Sigmoid colon (tissue), 7 donors: ENCODE results near the gene CNPY1. TPM values are rescaled to one million over a fixed set of nuclear protein-coding genes. Genes with fewer than 3 reads are reported as not detected.

Source experiments
- DNase-seq: peaks from one replicate; pipeline ENCODE4 v3.0.0-alpha.2; 2019
- H3K27ac ChIP-seq, 4 donors: fragments of 200-600 bp; sonication (generic); one replicate each; pipeline ENCODE4 v1.5.1; 2016 to 2019; ENCODE audit warnings: mild to moderate bottlenecking in 1 of 4
- H3K27me3 ChIP-seq, 3 donors: fragments of 200-600 bp; sonication (generic); one replicate each; pipeline ENCODE4 v1.5.1; 2019; ENCODE audit warnings: mild to moderate bottlenecking in 1 of 3
- H3K36me3 ChIP-seq, 4 donors: fragments of 200-600 bp; sonication (generic); one replicate each; pipeline ENCODE4 v1.5.1; 2016 to 2019
- H3K4me1 ChIP-seq, 4 donors: fragments of 200-600 bp; sonication (generic); one replicate each; pipeline ENCODE4 v1.5.1; 2017 to 2019
- H3K4me3 ChIP-seq, 4 donors: fragments of 200-600 bp; sonication (generic); one replicate each; pipeline ENCODE4 v1.5.1; 2017 to 2019; ENCODE audit warnings: mild to moderate bottlenecking in 2 of 4, moderate library complexity in 1 of 4
- H3K9me3 ChIP-seq, 4 donors: fragments of 200-600 bp in 3 of 4; sonication (generic) in 3 of 4; one replicate each; pipeline versions ENCODE4 v1.5.1 to v1.6.1; 2013 to 2019
- CTCF ChIP-seq, 4 experiments: fragments of 450-650 bp in 3 of 4; fragments of 200-600 bp in 1 of 4; IDR thresholded peaks; one replicate each; pipeline ENCODE4 v1.5.1; 2016 to 2019; ENCODE audit warnings: antibody characterized with exemption in 4 of 4, mild to moderate bottlenecking in 3 of 4, moderate library complexity in 2 of 4
- EP300 ChIP-seq, 4 donors: sonication (generic); formaldehyde crosslinking; IDR thresholded peaks; one replicate each; pipeline ENCODE4 v1.6.1; 2017; ENCODE audit warnings: antibody characterized with exemption in 4 of 4
- POLR2A ChIP-seq, 2 donors: fragments of 450-650 bp; IDR thresholded peaks; one replicate each; pipeline ENCODE4 v1.6.1; 2016; ENCODE audit warnings: antibody characterized with exemption in 2 of 2, mild to moderate bottlenecking in 2 of 2, moderate library complexity in 2 of 2
- POLR2AphosphoS5 ChIP-seq, 4 donors: sonication (generic); formaldehyde crosslinking; IDR thresholded peaks; one replicate each; pipeline ENCODE4 v1.6.1; 2017; ENCODE audit warnings: antibody characterized with exemption in 4 of 4
- WGBS, 2 donors: extraction: QIAGEN DNeasy Blood & Tissue Kit; methylation state at CpG; one replicate each; pipeline ENCODE4 v1.1.7; 2013; 5-methylcytosine and 5-hydroxymethylcytosine counted together
- intact Hi-C: fragments of 100-400 bp; cut with DNase I; formaldehyde crosslinking; loops from one replicate; pipeline ENCODE4 v1.15.1; 2023
- polyA plus RNA-seq, 3 donors: library from polyadenylated mRNA; stranded (reverse); fragments of 200-250 nt; gene quantifications; one replicate each; pipeline ENCODE4 v1.2.3, GENCODE V29; 2013
- total RNA-seq, 4 donors: library from RNA; depleted of rRNA; stranded (reverse); fragments of >200 nt; gene quantifications; one replicate each; pipeline ENCODE4 v1.1.0, GENCODE V29; 2016
- donor health status: healthy with polysubstance abuse.
- donor health status: Bipolar disorder and iron deficiency.
- donor health status: healthy.

CNPY1 gene
- total and polyA plus RNA-seq, 7 donors: not detected

- H3K4me1 ChIP-seq: peaks cover 0 to 14% (median 13%) of the 10 kb centered on the region in 4 donors
- WGBS, 2 donors: 76 to 79% methylated on average over 11 of the region's 11 CpGs
- intact Hi-C loops: no loop called here
- peaks cover 0 to 2% (median 0%) of the 10 kb centered on the region in 4 donors for H3K9me3 ChIP-seq
- no peaks in the 10 kb centered on the region for H3K36me3 ChIP-seq
- TF ChIP-seq EP300 (IDR thresholded peaks at IDR 0.05) (no peak), POLR2AphosphoS5 (IDR thresholded peaks at IDR 0.05) (no peak), POLR2A (IDR thresholded peaks at IDR 0.05) (no peak), CTCF (IDR thresholded peaks at IDR 0.05) (no peak)
- H3K27me3 ChIP-seq: peaks cover 22 to 80% (median 64%) of the 10 kb centered on the region in 3 donors
- H3K27ac ChIP-seq: no peak overlapping the region
- H3K4me3 ChIP-seq: no peak overlapping the region
- peak; percentile 59 for DNase-seq
These were observed 11.7 kb downstream of the CNPY1 start for GRCh38 chr7:155534691-155535090.

GRCh38 chr7:155533827-155534690, 12.3 kb downstream of the CNPY1 start:
- Histone ChIP-seq H3K27ac (no peak overlapping the region), H3K36me3 (no peaks in the 10 kb centered on the region), H3K9me3 (peaks cover 0 to 2% (median 0%) of the 10 kb centered on the region in 4 donors), H3K4me3 (peak overlapping the region in 1 of 4 donors; percentile 14), H3K27me3 (peaks cover 22 to 86% (median 67%) of the 10 kb centered on the region in 3 donors), H3K4me1 (peaks cover 0 to 14% (median 13%) of the 10 kb centered on the region in 4 donors)
- intact Hi-C loops: no loop called here
- WGBS, 2 donors: 22 to 25% methylated on average over 27 of the region's 27 CpGs
- TF ChIP-seq CTCF (IDR thresholded peaks at IDR 0.05) (peak in 1 of 4 experiments; percentile 40), POLR2AphosphoS5 (IDR thresholded peaks at IDR 0.05) (no peak)
- DNase-seq: peak; percentile 40

GRCh38 chr7:155533120-155533826, 13.1 kb downstream of the CNPY1 start:
- DNase-seq: peak; percentile 61
- peaks cover 0 to 2% (median 0%) of the 10 kb centered on the region in 4 donors for H3K9me3 ChIP-seq
- H3K4me3 ChIP-seq: peak overlapping the region in 2 of 4 donors; percentile 14 to 19
- H3K27me3 ChIP-seq: peaks cover 22 to 83% (median 70%) of the 10 kb centered on the region in 3 donors
- intact Hi-C loops: no loop called here
- TF ChIP-seq EP300 (IDR thresholded peaks at IDR 0.05) (no peak), POLR2AphosphoS5 (IDR thresholded peaks at IDR 0.05) (no peak), POLR2A (IDR thresholded peaks at IDR 0.05) (no peak)
- H3K27ac ChIP-seq: no peak overlapping the region
- 1 to 3% methylated on average over 60 of the region's 60 CpGs for WGBS, 2 donors
- no peaks in the 10 kb centered on the region for H3K36me3 ChIP-seq
- H3K4me1 ChIP-seq: peaks cover 0 to 14% (median 13%) of the 10 kb centered on the region in 4 donors

- intact Hi-C loops: no loop called here
- Histone ChIP-seq H3K4me3 (peak overlapping the region in 1 of 4 donors; percentile 14), H3K27ac (no peak overlapping the region), H3K36me3 (no peaks in the 10 kb centered on the region), H3K9me3 (peaks cover 0 to 2% (median 0%) of the 10 kb centered on the region in 4 donors), H3K4me1 (peaks cover 0 to 14% (median 13%) of the 10 kb centered on the region in 4 donors), H3K27me3 (peaks cover 22 to 85% (median 70%) of the 10 kb centered on the region in 3 donors)
- WGBS, 2 donors: 26 to 35% methylated on average over 14 of the region's 14 CpGs
- TF ChIP-seq CTCF (IDR thresholded peaks at IDR 0.05): no peak
- TF ChIP-seq POLR2A (IDR thresholded peaks at IDR 0.05): no peak
- no peak for TF ChIP-seq POLR2AphosphoS5 (IDR thresholded peaks at IDR 0.05)
- no peak for TF ChIP-seq EP300 (IDR thresholded peaks at IDR 0.05)
- peak; percentile 10 for DNase-seq
These were observed 13.6 kb downstream of the CNPY1 start for GRCh38 chr7:155532792-155533119.

GRCh38 chr7:155531681-155532080, 14.7 kb downstream of the CNPY1 start:
- peak; percentile 18 for DNase-seq
- no peak overlapping the region for H3K4me3 ChIP-seq
- peaks cover 0 to 2% (median 0%) of the 10 kb centered on the region in 4 donors for H3K9me3 ChIP-seq
- 8 to 18% methylated on average over 9 of the region's 9 CpGs for WGBS, 2 donors
- H3K27ac ChIP-seq: no peak overlapping the region
- peaks cover 22 to 91% (median 70%) of the 10 kb centered on the region in 3 donors for H3K27me3 ChIP-seq
- intact Hi-C loops: no loop called here
- no peaks in the 10 kb centered on the region for H3K36me3 ChIP-seq
- TF ChIP-seq POLR2AphosphoS5 (IDR thresholded peaks at IDR 0.05) (no peak), POLR2A (IDR thresholded peaks at IDR 0.05) (no peak), EP300 (IDR thresholded peaks at IDR 0.05) (no peak), CTCF (IDR thresholded peaks at IDR 0.05) (no peak)
- peaks cover 0 to 14% (median 13%) of the 10 kb centered on the region in 4 donors for H3K4me1 ChIP-seq
